Transverse colon (tissue), 4 donors: ENCODE data around the gene C17orf78. TPM values are rescaled to one million over a fixed set of nuclear protein-coding genes. Genes with fewer than 3 reads are reported as not detected.

Experiments used
- DNase-seq: peaks from one replicate; pipeline ENCODE4 v3.0.0-alpha.2; 2019
- H3K27ac ChIP-seq, 4 donors: fragments of 200-600 bp; sonication (generic); 2 replicates each; pipeline ENCODE4 v1.5.1; 2016 to 2018; ENCODE audit warnings: inconsistent platforms in 4 of 4
- H3K27me3 ChIP-seq: fragments of 200-600 bp; sonication (generic); 2 replicates; pipeline ENCODE4 v1.5.1; 2017; ENCODE audit warnings: inconsistent platforms
- H3K36me3 ChIP-seq, 4 donors: fragments of 200-600 bp; sonication (generic); 2 replicates each; pipeline ENCODE4 v1.5.1; 2017 to 2019; ENCODE audit warnings: inconsistent platforms in 4 of 4
- H3K4me1 ChIP-seq, 4 donors: fragments of 200-600 bp; sonication (generic); 2 replicates each; pipeline ENCODE4 v1.5.1; 2017 to 2020; ENCODE audit warnings: inconsistent platforms in 4 of 4
- H3K4me3 ChIP-seq, 4 donors: fragments of 200-600 bp; sonication (generic); 1 replicate in 1 of 4; 2 replicates in 3 of 4; pipeline versions ENCODE4 v1.5.1 to v1.6.1; 2017 to 2019; ENCODE audit warnings: inconsistent platforms in 4 of 4
- H3K9me3 ChIP-seq, 2 donors: fragments of 200-600 bp; sonication (generic); 2 replicates each; pipeline ENCODE4 v1.5.1; 2017 to 2019; ENCODE audit warnings: inconsistent platforms in 2 of 2
- EP300 ChIP-seq: sonication (generic); formaldehyde crosslinking; IDR thresholded peaks from one replicate; pipeline ENCODE4 v1.6.1; 2017; ENCODE audit warnings: antibody characterized with exemption, low read depth
- POLR2A ChIP-seq: fragments of 450-650 bp; IDR thresholded peaks from one replicate; pipeline ENCODE4 v1.6.1; 2016; ENCODE audit warnings: antibody characterized with exemption, mild to moderate bottlenecking, moderate library complexity
- POLR2AphosphoS5 ChIP-seq, 3 donors: sonication (generic); formaldehyde crosslinking; IDR thresholded peaks; one replicate each; pipeline ENCODE4 v1.6.1; 2016; ENCODE audit warnings: antibody characterized with exemption in 3 of 3
- WGBS, 2 donors: methylation state at CpG; one replicate each; pipeline ENCODE4 v1.1.5; 2018; ENCODE audit warnings: low coverage in 1 of 2; 5-methylcytosine and 5-hydroxymethylcytosine counted together
- in situ Hi-C, 4 donors: fragments of 200-750 bp; cut with MboI; loops; one replicate each; pipeline versions ENCODE4 v1.15.0 to v1.15.1; 2017; ENCODE audit warnings: low sequenced_read_pairs in 3 of 4, low pct_ligation_motif_present in 1 of 4, low pct_unique_long_range_greater_than_20kb in 1 of 4
- intact Hi-C: fragments of 100-400 bp; cut with DNase I; formaldehyde crosslinking; loops from one replicate; pipeline ENCODE4 v1.15.1; 2023; ENCODE audit warnings: low total_unique reads
- total RNA-seq, 4 donors: library from RNA; depleted of rRNA; stranded (reverse); fragments of >200 nt; gene quantifications; one replicate each; pipeline ENCODE4 v1.1.0, GENCODE V29; 2016
- TF ChIP-seq, protein P1 (sequence below), 5 experiments: fragments of 200-600 bp in 3 of 5; fragments of 450-650 bp in 2 of 5; sonication (generic) in 3 of 5; IDR thresholded peaks; 1 replicate in 2 of 5; 2 replicates in 3 of 5; pipeline ENCODE4 v1.5.1; 2016 to 2017; ENCODE audit warnings: antibody characterized with exemption in 5 of 5, inconsistent platforms in 3 of 5, mild to moderate bottlenecking in 2 of 5, moderate library complexity in 1 of 5

C17orf78 gene
- total RNA-seq, 4 donors from 2014 or later: not detected

DNA sequence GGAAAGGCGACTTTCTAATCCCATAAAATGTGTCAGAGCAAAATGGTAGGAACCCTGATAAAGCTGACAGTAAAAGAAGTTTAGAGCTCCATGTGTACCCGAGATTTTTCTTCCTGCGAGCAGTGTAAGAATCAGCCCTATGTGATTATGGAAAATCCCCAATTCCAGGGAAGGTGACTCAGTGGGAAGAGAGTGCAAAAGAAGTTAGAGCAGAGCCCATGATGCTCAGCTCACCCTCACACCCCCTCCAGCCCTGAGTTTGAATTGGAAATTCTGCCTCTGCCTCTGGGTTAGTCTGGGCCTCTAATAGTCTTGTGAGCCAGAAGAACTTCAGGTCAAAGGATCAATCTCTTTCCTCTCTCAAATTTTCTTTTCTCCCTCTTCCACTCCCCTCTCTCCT, 12.5 kb downstream of the C17orf78 start:
- TF ChIP-seq, protein P1, sequence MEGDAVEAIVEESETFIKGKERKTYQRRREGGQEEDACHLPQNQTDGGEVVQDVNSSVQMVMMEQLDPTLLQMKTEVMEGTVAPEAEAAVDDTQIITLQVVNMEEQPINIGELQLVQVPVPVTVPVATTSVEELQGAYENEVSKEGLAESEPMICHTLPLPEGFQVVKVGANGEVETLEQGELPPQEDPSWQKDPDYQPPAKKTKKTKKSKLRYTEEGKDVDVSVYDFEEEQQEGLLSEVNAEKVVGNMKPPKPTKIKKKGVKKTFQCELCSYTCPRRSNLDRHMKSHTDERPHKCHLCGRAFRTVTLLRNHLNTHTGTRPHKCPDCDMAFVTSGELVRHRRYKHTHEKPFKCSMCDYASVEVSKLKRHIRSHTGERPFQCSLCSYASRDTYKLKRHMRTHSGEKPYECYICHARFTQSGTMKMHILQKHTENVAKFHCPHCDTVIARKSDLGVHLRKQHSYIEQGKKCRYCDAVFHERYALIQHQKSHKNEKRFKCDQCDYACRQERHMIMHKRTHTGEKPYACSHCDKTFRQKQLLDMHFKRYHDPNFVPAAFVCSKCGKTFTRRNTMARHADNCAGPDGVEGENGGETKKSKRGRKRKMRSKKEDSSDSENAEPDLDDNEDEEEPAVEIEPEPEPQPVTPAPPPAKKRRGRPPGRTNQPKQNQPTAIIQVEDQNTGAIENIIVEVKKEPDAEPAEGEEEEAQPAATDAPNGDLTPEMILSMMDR (IDR thresholded peaks at IDR 0.05): no peak
- TF ChIP-seq EP300: no peak
- TF ChIP-seq POLR2A: no peak
- TF ChIP-seq POLR2AphosphoS5 (IDR thresholded peaks at IDR 0.05): no peak
- no peak overlapping the region for H3K4me3 ChIP-seq
- DNase-seq: no peak
- no peak overlapping the region for H3K27ac ChIP-seq
- in situ Hi-C loops: loop anchor here in 2 of 4 donors (25.0 kb wide), 1 partner anchor 776 kb away; the partner anchor contains the start of gene MRM1 (in 2 of the 2)
- no peaks in the 10 kb centered on the region for H3K27me3 ChIP-seq
- peaks cover 0 to 43% (median 9%) of the 10 kb centered on the region in 4 donors for H3K4me1 ChIP-seq
- intact Hi-C loops: no loop called here
- 86 to 91% methylated on average over 1 to 3 of the region's 3 CpGs for WGBS, 2 donors
- no peaks in the 10 kb centered on the region for H3K9me3 ChIP-seq
- no peaks in the 10 kb centered on the region for H3K36me3 ChIP-seq

- Histone ChIP-seq H3K9me3 (no peaks in the 10 kb centered on the region), H3K4me3 (no peak overlapping the region), H3K27me3 (no peaks in the 10 kb centered on the region), H3K36me3 (no peaks in the 10 kb centered on the region), H3K27ac (no peak overlapping the region), H3K4me1 (peaks cover 0 to 43% (median 9%) of the 10 kb centered on the region in 4 donors)
- in situ Hi-C loops: loop anchor here in 2 of 4 donors (25.0 kb wide), 1 partner anchor 777 kb away; the partner anchor contains the start of gene MRM1 (in 2 of the 2)
- no peak for TF ChIP-seq POLR2A
- TF ChIP-seq, protein P1 (IDR thresholded peaks at IDR 0.05): no peak
- no peak for TF ChIP-seq EP300
- TF ChIP-seq POLR2AphosphoS5 (IDR thresholded peaks at IDR 0.05): no peak
- intact Hi-C loops: no loop called here
- 45% methylated on average over 4 of the region's 4 CpGs; no CpG with 5 or more reads in 1 of the 2 donors for WGBS, 2 donors
- peak; percentile 16 for DNase-seq
These were observed 13.4 kb downstream of the C17orf78 start for GRCh38 chr17:37389160-37389559.

GRCh38 chr17:37391146-37391545, 15.4 kb downstream of the C17orf78 start:
- WGBS, 2 donors: 91% methylated on average over 6 of the region's 6 CpGs
- Histone ChIP-seq H3K4me1 (peaks cover 0 to 29% (median 2%) of the 10 kb centered on the region in 4 donors), H3K36me3 (no peaks in the 10 kb centered on the region), H3K27me3 (no peaks in the 10 kb centered on the region), H3K27ac (no peak overlapping the region), H3K4me3 (no peak overlapping the region), H3K9me3 (no peaks in the 10 kb centered on the region)
- no peak for DNase-seq
- TF ChIP-seq, protein P1 (IDR thresholded peaks at IDR 0.05): no peak
- TF ChIP-seq POLR2AphosphoS5 (IDR thresholded peaks at IDR 0.05) (no peak), POLR2A (no peak), EP300 (no peak)
- intact Hi-C loops: no loop called here
- in situ Hi-C loops: loop anchor here in 2 of 4 donors (25.0 kb wide), 1 partner anchor 779 kb away; the partner anchor contains the start of gene MRM1 (in 2 of the 2)

GRCh38 chr17:37392024-37392590, 16.3 kb downstream of the C17orf78 start:
- no peak overlapping the region for H3K4me3 ChIP-seq
- H3K27me3 ChIP-seq: no peaks in the 10 kb centered on the region
- no peak for DNase-seq
- intact Hi-C loops: no loop called here
- in situ Hi-C loops: loop anchor here in 2 of 4 donors (25.0 kb wide), 1 partner anchor 780 kb away; the partner anchor contains the start of gene MRM1 (in 2 of the 2)
- TF ChIP-seq POLR2AphosphoS5 (IDR thresholded peaks at IDR 0.05) (no peak), POLR2A (no peak), EP300 (no peak)
- TF ChIP-seq, protein P1 (IDR thresholded peaks at IDR 0.05): no peak
- H3K9me3 ChIP-seq: no peaks in the 10 kb centered on the region
- H3K27ac ChIP-seq: no peak overlapping the region
- H3K4me1 ChIP-seq: peaks cover 0 to 25% (median 2%) of the 10 kb centered on the region in 4 donors
- no peaks in the 10 kb centered on the region for H3K36me3 ChIP-seq
- 77 to 82% methylated on average over 3 of the region's 3 CpGs for WGBS, 2 donors
